Measurements from ENCODE around the gene TNNI2. TPM values are rescaled to one million over a fixed set of nuclear protein-coding genes. Genes with fewer than 3 reads are reported as not detected.

The TNNI2 gene
- total RNA-seq, 1 experiment from 2014 or later = not detected

GRCh38 chr11:1845561-1846452 lies 7.0 kb downstream of the TNNI2 start:
- no peak for DNase-seq (ENCODE audit: low spot score)
- POLR2A ChIA-PET (ENCODE audit: low non-redundant PET) = no interaction called here
- Histone ChIP-seq H3K27me3 (replicated peaks; ENCODE audit: insufficient read depth, low read depth, low read length, poor library complexity) (peaks cover 9% of the 10 kb centered on the region), H3K4me1 (ENCODE audit: insufficient read depth, low read length, poor library complexity, severe bottlenecking) (no peaks in the 10 kb centered on the region), H3K9me3 (ENCODE audit: low read depth, low read length, poor library complexity, severe bottlenecking) (no peaks in the 10 kb centered on the region), H3K27ac (ENCODE audit: low read depth, low read length, poor library complexity, severe bottlenecking) (no peak overlapping the region), H3K36me3 (ENCODE audit: insufficient read depth, low read length, poor library complexity, severe bottlenecking) (no peaks in the 10 kb centered on the region), H3K4me3 (ENCODE audit: low read depth, low read length, poor library complexity, severe bottlenecking) (no peak overlapping the region)
- CTCF ChIA-PET = interaction anchor here (0.6 kb wide), 1 partner anchor 37 kb away, joined by 3 read pairs; no protein-coding TSS in a partner anchor
- TF ChIP-seq CTCF (conservative IDR thresholded peaks at IDR 0.05; ENCODE audit: low read depth, low read length) = no peak
- no peak for TF ChIP-seq EZH2 (IDR thresholded peaks at IDR 0.05; ENCODE audit: borderline replicate concordance, low read depth, low read length, poor library complexity, severe bottlenecking)
- no TSS peak for BruUV-seq (replicated peaks)
- intact Hi-C loops (cut with micrococcal nuclease; ENCODE audit: unreplicated experiment) = no loop called here

GRCh38 chr11:1846453-1846932 lies 7.7 kb downstream of the TNNI2 start:
- H3K27ac ChIP-seq (ENCODE audit: low read depth, low read length, poor library complexity, severe bottlenecking) = no peak overlapping the region
- no peak for DNase-seq (ENCODE audit: low spot score)
- H3K36me3 ChIP-seq (ENCODE audit: insufficient read depth, low read length, poor library complexity, severe bottlenecking) = no peaks in the 10 kb centered on the region
- TF ChIP-seq CTCF (conservative IDR thresholded peaks at IDR 0.05; ENCODE audit: low read depth, low read length) = no peak
- TF ChIP-seq EZH2 (IDR thresholded peaks at IDR 0.05; ENCODE audit: borderline replicate concordance, low read depth, low read length, poor library complexity, severe bottlenecking) = no peak
- intact Hi-C loops (cut with micrococcal nuclease; ENCODE audit: unreplicated experiment) = no loop called here
- H3K27me3 ChIP-seq (replicated peaks; ENCODE audit: insufficient read depth, low read depth, low read length, poor library complexity) = peaks cover 9% of the 10 kb centered on the region
- no TSS peak for BruUV-seq (replicated peaks)
- H3K4me3 ChIP-seq (ENCODE audit: low read depth, low read length, poor library complexity, severe bottlenecking) = no peak overlapping the region
- H3K4me1 ChIP-seq (ENCODE audit: insufficient read depth, low read length, poor library complexity, severe bottlenecking) = no peaks in the 10 kb centered on the region
- ChIA-PET POLR2A (ENCODE audit: low non-redundant PET) (no interaction called here), CTCF (interaction anchor here (0.6 kb wide), 1 partner anchor 36 kb away, joined by 3 read pairs; no protein-coding TSS in a partner anchor)
- H3K9me3 ChIP-seq (ENCODE audit: low read depth, low read length, poor library complexity, severe bottlenecking) = no peaks in the 10 kb centered on the region

DNA sequence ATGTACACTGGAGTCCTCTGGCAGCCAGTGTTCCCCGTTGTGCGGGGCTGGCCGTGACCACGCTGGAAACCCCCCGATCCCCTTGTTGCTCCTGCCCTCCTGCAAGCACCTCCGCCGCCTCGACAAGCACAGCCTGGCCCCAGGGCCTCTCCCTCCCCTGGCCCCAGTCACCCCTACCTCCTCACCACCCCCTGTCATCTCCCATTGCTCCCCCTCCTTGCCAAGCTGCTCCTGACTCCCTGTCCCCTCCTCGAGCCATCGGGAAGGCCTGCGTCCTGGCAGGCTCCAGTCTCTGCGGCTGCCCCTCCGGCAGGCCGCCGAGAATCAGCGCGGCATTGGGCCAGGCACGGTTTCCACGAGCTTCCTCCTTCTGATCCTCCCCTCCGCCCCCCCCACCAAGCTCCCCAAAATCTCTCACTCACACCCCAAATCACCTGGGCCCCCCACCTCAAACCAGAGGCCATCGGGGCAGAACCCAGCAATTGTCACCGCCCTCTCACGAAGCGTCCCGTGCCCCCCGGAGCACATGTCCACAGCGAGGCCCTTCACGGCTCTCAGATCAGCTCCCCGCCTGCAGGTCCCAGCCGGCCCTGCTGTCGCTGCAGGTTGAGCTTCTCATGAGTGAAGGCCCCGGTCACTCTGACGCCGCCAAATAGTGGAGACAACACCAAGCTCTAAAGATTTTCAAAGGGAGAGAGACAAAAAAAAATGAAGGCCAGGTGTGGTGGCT lies 8.4 kb downstream of the TNNI2 start:
- intact Hi-C loops (cut with micrococcal nuclease; ENCODE audit: unreplicated experiment) = no loop called here

More for the DNA sequence above, 8.4 kb downstream of the TNNI2 start:
- ChIA-PET CTCF (interaction anchor here (0.6 kb wide), 1 partner anchor 35 kb away, joined by 3 read pairs; no protein-coding TSS in a partner anchor), POLR2A (ENCODE audit: low non-redundant PET) (no interaction called here)
- TF ChIP-seq EZH2 (IDR thresholded peaks at IDR 0.05; ENCODE audit: borderline replicate concordance, low read depth, low read length, poor library complexity, severe bottlenecking) (no peak), CTCF (conservative IDR thresholded peaks at IDR 0.05; ENCODE audit: low read depth, low read length) (no peak)
- Histone ChIP-seq H3K4me1 (ENCODE audit: insufficient read depth, low read length, poor library complexity, severe bottlenecking) (no peaks in the 10 kb centered on the region), H3K9me3 (ENCODE audit: low read depth, low read length, poor library complexity, severe bottlenecking) (no peaks in the 10 kb centered on the region), H3K27me3 (replicated peaks; ENCODE audit: insufficient read depth, low read depth, low read length, poor library complexity) (peaks cover 9% of the 10 kb centered on the region), H3K27ac (ENCODE audit: low read depth, low read length, poor library complexity, severe bottlenecking) (no peak overlapping the region), H3K36me3 (ENCODE audit: insufficient read depth, low read length, poor library complexity, severe bottlenecking) (no peaks in the 10 kb centered on the region), H3K4me3 (ENCODE audit: low read depth, low read length, poor library complexity, severe bottlenecking) (no peak overlapping the region)
- no TSS peak for BruUV-seq (replicated peaks)
- no peak for DNase-seq (ENCODE audit: low spot score)

Measured in A673 (cell line).